KOPT-K1 (cell line): Measurements from ENCODE around the gene NCAM1.

ENCODE experiments used
- H3K27ac ChIP-seq: fragments of 200-600 bp; sonication (generic); 2 replicates; pipeline ENCODE4 v1.5.1; 2016; ENCODE audit warnings: antibody characterized with exemption, mild to moderate bottlenecking, low read depth, low read length; ENCODE audit not compliant: poor library complexity, severe bottlenecking
- H3K36me3 ChIP-seq: fragments of 200-600 bp; sonication (generic); 2 replicates; pipeline ENCODE4 v1.5.1; 2017; ENCODE audit warnings: antibody characterized with exemption, mild to moderate bottlenecking, low read length, moderate library complexity; ENCODE audit not compliant: insufficient read depth
- H3K9me3 ChIP-seq: fragments of 200-600 bp; sonication (generic); 2 replicates; pipeline ENCODE4 v1.5.1; 2017; ENCODE audit warnings: antibody characterized with exemption, low read length, mild to moderate bottlenecking; ENCODE audit not compliant: insufficient read depth, poor library complexity, severe bottlenecking

Gene NCAM1

GRCh38 chr11:113137713-113138529 lies 176.7 kb downstream of the NCAM1 start:
- Histone ChIP-seq H3K36me3 (no peaks in the 10 kb centered on the region), H3K9me3 (no peaks in the 10 kb centered on the region), H3K27ac (no peak overlapping the region)

GRCh38 chr11:113138731-113139130 lies 177.5 kb downstream of the NCAM1 start:
- no peak overlapping the region for H3K27ac ChIP-seq
- H3K36me3 ChIP-seq = no peaks in the 10 kb centered on the region
- H3K9me3 ChIP-seq = no peaks in the 10 kb centered on the region

GRCh38 chr11:113141010-113141409 lies 179.8 kb downstream of the NCAM1 start:
- no peaks in the 10 kb centered on the region for H3K36me3 ChIP-seq
- no peak overlapping the region for H3K27ac ChIP-seq
- no peaks in the 10 kb centered on the region for H3K9me3 ChIP-seq

- H3K36me3 ChIP-seq = no peaks in the 10 kb centered on the region
- H3K27ac ChIP-seq = no peak overlapping the region
- H3K9me3 ChIP-seq = no peaks in the 10 kb centered on the region
Observed at GRCh38 chr11:113142508-113142907, 181.3 kb downstream of the NCAM1 start.

- Histone ChIP-seq H3K27ac (no peak overlapping the region), H3K36me3 (no peaks in the 10 kb centered on the region), H3K9me3 (no peaks in the 10 kb centered on the region)
Observed at GRCh38 chr11:113147249-113147648, 186.0 kb downstream of the NCAM1 start.

GRCh38 chr11:113148076-113148475 lies 186.9 kb downstream of the NCAM1 start:
- H3K27ac ChIP-seq = no peak overlapping the region
- no peaks in the 10 kb centered on the region for H3K36me3 ChIP-seq
- no peaks in the 10 kb centered on the region for H3K9me3 ChIP-seq

- H3K36me3 ChIP-seq = no peaks in the 10 kb centered on the region
- no peak overlapping the region for H3K27ac ChIP-seq
Observed at GRCh38 chr11:113148652-113149051, 187.4 kb downstream of the NCAM1 start.

GRCh38 chr11:113151521-113151920 lies 190.3 kb downstream of the NCAM1 start:
- Histone ChIP-seq H3K27ac (no peak overlapping the region), H3K36me3 (no peaks in the 10 kb centered on the region), H3K9me3 (no peaks in the 10 kb centered on the region)

More at GRCh38 chr11:113148652-113149051, 187.4 kb downstream of the NCAM1 start:
- no peaks in the 10 kb centered on the region for H3K9me3 ChIP-seq

GRCh38 chr11:113152500-113152899 lies 191.3 kb downstream of the NCAM1 start:
- H3K36me3 ChIP-seq = no peaks in the 10 kb centered on the region
- no peak overlapping the region for H3K27ac ChIP-seq
- no peaks in the 10 kb centered on the region for H3K9me3 ChIP-seq

GRCh38 chr11:113153847-113154246 lies 192.6 kb downstream of the NCAM1 start:
- Histone ChIP-seq H3K9me3 (no peaks in the 10 kb centered on the region), H3K36me3 (no peaks in the 10 kb centered on the region), H3K27ac (no peak overlapping the region)

GRCh38 chr11:113159988-113160807 lies 199.0 kb downstream of the NCAM1 start:
- Histone ChIP-seq H3K27ac (no peak overlapping the region), H3K36me3 (no peaks in the 10 kb centered on the region), H3K9me3 (no peaks in the 10 kb centered on the region)

GRCh38 chr11:113160808-113161124 lies 199.5 kb downstream of the NCAM1 start:
- no peak overlapping the region for H3K27ac ChIP-seq
- H3K36me3 ChIP-seq = no peaks in the 10 kb centered on the region
- H3K9me3 ChIP-seq = no peaks in the 10 kb centered on the region

GRCh38 chr11:113161711-113162591 lies 200.7 kb downstream of the NCAM1 start:
- Histone ChIP-seq H3K27ac (no peak overlapping the region), H3K36me3 (no peaks in the 10 kb centered on the region), H3K9me3 (no peaks in the 10 kb centered on the region)

GRCh38 chr11:113162592-113162962 lies 201.4 kb downstream of the NCAM1 start:
- Histone ChIP-seq H3K9me3 (no peaks in the 10 kb centered on the region), H3K36me3 (no peaks in the 10 kb centered on the region), H3K27ac (no peak overlapping the region)
